Measurements from ENCODE around the gene JAG2.

The JAG2 gene

GRCh38 chr14:105163040-105163742 lies 5.4 kb downstream of the JAG2 start:
- DNase-seq: no peak

DNA sequence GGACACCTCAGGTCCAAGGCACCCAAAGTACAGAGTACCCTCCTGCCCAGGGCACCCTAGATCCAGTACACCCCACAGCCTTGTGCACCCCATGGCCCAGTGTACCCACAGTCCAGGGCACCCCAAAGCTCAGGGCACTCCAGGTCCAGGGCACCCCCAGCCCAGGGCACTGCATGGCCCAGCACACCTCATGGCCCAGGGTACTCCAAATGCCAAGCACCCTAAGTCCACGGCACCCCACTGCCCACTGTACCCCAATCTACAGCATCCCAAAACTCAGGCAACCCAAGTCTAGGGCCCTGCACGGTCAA lies 6.0 kb downstream of the JAG2 start:
- no peak for DNase-seq

DNA sequence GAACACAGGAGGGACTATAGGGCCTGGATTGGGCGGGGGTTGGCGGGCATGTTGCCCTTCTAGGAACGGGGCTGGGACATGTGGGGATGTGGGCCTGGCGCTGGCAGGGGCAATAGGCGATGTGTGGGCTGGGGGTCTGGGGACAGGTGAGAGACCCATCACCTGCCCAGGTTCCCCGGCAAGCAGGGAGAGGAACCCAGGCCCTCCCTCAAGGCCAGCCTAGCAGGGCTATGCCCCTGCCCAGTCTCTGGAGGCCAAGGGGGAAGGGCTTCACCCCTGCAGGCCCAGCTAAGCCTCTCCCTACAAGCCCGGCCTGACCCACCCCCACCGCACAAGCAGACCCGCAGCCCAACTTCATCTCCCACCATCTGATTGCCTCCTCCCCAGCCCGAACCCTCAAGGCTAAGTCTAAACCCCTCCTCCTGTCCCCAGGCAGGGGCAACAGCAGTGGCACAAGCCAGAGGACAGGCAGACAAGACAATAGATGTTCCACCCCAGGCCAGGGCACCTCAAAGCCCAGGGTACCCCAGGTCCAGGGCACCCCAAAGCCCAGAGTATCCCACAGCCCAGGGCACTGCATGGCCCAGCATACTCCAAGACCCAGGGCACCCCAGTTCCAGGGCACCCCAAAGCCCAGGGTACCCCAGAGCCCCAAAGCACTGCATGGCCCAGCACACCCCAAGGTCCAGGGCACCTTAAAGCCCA lies 6.5 kb downstream of the JAG2 start:
- peak in 1 of 5 donors; percentile 27 for DNase-seq

DNA sequence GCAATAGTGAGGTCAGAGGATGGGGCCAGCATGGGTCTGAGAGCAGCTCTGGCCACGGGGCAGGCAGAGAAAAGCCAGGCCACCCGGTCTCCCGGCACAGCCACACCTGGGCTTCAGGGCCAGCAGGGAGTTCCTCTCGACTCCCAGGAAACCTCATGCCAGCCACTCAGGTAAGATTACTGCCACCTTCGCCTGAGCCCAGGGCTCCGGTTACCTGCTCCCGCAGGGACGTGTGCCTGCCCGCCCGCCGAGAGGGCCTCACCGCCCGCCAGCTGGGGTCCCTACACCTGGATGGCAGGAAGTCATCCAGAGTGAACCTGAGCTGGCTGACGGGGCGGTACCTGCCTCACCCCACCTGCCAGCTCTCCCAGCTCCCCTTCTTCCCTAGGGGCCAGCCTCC lies 7.3 kb downstream of the JAG2 start:
- no peak for DNase-seq

GRCh38 chr14:105160776-105161175 lies 7.8 kb downstream of the JAG2 start:
- no peak for DNase-seq

GRCh38 chr14:105159344-105159743 lies 9.2 kb downstream of the JAG2 start:
- no peak for DNase-seq

- no peak for DNase-seq
Measured at GRCh38 chr14:105158794-105159193, 9.8 kb downstream of the JAG2 start.

GRCh38 chr14:105157872-105158271 lies 10.7 kb downstream of the JAG2 start:
- no peak for DNase-seq

DNA sequence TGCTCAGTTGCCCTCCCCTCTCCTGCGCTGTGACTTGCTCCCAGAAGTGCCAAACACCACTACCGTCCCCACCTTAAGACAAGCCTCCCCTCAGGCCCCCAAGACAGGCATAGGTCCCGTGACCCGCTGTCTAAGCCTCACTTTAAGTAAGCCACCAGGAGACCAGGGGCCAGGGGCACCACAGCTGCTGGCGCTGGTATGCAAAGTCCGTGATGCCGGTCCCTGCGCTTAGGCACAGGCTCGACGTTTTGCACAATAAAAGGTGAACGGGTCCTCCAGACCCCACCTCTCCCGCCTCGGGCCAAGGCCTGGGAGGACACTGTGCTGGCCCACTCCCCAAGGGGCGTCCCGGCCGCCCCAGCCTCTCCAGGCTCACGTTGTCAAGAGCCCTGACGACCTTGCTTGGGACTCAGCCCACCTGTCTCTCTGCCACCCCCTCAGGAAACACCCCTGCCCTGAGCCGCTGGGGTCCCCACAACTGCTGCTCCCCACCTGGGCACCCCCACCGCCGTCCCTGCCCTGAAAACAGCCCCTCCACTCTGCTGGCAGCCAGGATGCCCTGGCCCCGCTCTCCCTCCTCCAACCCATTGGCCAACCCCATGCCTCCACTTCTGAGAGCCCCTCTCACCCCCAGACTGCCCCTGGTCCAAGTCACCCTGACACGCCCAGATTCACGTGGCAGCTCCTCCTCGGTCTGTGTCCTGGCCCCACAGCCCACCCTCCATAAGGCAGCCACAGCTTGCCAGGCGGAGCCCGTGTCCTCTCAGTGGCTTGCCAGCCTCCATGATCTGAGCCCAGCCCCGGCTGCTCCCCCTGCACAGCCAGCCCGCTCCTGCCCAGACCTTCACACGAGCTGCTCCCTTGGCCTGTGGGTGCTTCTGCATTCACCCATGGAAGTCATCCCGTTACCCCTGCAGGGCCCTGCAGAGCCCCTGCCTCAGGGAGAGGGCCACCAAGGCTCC lies 11.9 kb downstream of the JAG2 start:
- DNase-seq: no peak

DNA sequence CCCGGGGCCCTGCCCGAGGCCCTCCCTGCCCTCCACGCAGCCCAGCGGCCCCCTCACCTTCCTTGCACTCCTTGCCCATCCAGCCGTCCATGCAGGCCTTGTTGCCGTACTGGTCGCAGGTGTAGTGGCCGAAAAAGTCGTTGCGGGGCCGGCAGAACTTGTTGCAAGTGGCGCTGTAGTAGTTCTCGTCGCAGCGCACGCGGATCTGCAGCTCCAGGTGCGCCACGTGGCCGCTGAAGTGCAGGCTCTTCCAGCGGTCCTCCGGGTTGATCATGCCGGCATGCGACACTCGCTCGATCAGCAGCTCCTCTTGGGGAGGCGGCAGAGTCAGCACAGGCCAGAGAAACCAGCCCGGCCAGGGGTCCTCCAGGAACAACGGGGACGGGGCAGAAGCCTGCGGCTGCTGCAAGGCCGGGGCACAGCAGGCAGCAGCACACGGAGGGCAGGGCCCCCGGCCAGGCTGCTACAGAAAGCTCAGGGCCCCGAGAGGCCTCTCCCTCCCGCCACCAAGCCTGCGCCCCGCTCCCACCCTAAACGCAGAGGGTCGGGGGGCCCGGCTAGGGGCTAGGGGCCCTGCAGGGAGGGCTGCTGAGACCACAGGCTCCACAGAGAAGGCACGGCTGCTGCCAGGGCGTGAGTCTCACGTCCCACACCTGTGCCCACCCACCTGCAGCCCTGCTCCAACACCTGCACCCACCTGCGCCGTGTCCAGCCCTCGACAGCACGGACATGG lies 12.7 kb downstream of the JAG2 start:
- DNase-seq: no peak

- no peak for DNase-seq
Measured at GRCh38 chr14:105155071-105155651, 13.4 kb downstream of the JAG2 start.

DNA sequence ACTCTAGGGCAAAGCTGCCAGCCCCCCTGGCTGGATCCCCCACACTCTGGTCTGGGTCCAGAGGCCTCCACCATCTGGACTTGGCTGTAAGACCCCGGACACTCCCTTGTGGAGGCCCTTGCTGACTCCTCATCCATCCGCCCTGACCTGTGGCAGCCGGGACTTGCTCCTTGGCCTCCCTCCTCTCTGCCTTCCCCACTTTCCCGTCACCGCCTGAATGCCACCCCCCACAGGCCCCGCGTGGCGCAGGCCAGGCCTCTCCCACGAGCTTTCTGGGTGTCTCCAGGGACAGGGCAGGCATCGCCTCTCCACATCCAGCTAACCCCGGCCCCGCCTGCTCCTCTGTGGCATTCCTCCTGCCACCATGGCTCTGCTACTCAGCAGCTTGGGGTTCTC lies 14.1 kb downstream of the JAG2 start:
- no peak for DNase-seq

GRCh38 chr14:105153739-105154475 lies 14.7 kb downstream of the JAG2 start:
- no peak for DNase-seq

DNA sequence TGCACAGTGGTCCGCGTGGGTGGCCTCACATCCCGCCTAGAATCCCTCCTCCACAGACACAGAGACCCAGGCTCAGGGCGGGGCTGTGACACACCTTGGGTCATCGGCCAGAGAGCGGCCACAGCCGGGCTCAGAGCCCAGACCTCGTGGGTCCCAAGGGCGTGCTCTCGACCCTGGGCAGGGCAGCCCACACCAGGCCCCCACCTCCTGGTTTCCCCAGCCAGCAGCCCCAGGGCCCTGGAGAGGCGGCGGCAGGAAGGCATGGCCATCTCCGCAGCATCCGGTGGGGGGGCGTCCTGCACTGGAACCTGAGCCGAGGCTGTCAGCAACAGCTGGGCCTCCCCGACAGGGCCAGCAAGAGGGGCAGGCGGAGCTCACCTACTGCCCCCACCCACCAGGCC lies 15.2 kb downstream of the JAG2 start:
- no peak for DNase-seq

DNA sequence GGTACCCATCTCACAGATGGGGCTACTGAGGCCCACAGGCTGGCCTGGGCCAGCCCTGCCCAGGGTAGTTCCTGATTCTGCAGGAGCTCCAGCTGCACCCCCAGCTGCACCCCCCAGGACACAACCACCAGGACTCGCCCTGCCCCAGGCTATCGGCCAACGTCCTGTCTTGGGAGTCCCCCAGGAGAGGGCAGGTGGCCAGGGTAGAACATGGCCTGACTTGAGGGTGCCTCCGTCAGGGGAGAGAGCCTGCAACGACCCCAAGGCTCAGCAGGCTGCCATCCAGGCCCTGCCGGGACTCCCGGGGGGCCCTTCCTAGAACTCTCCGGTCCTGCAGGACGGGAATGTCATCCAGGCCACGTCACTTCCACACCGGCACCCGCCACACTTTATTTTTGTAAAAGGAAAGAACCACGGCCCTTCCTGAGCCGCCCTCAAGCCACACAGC lies 15.8 kb downstream of the JAG2 start:
- no peak for DNase-seq

- DNase-seq: peak in 1 of 5 donors; percentile 1
Measured at GRCh38 chr14:105151838-105152793, 16.5 kb downstream of the JAG2 start.

DNA sequence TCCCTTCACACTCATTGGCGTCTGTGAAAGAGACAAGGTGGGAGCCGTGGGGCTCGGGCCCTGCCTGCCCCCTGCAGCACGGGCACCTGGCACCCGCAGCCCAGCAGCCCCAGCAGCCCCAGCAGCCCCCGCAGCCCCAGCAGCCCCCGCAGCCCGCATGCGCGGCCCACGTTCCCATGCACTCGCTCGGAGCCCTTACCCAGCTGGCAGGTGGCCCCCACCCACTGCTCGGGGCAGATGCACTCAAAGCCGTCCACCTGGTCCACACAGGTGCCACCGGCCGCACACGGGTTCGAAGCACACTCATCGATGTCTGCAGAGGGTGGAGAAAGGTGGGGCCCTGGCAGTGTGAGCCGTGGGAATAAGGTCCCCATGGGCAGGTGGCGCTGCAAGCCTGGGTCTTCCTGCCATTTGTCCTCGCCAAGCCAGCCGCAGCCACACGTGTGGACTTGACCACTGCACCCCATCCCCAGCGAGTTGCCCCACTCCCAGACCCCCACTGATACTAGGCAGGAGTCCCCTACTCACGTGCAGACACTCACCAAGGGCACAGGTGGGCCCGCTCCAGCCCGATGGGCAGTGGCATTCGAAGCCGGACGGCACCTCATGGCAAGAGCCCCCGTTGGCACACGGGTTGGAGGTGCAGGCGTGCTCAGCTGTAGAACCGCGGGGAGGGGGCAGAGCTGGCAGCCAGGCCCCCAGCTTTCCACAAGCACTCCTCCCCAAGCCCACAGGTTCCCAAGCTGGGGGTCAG lies 17.3 kb downstream of the JAG2 start:
- no peak for DNase-seq

GRCh38 chr14:105150368-105151083 lies 18.1 kb downstream of the JAG2 start:
- peak in 1 of 5 donors; percentile 1 for DNase-seq

- DNase-seq: no peak
Measured at GRCh38 chr14:105150026-105150367, 18.6 kb downstream of the JAG2 start.
